Ishikawa (cell line): ENCODE data around the gene C1GALT1C1L.

ENCODE experiments used
- CEBPB ChIP-seq: IDR thresholded peaks from 2 replicates; pipeline ENCODE4 v1.6.1; 2012
- CREB1 ChIP-seq: IDR thresholded peaks from 2 replicates; pipeline ENCODE4 v1.6.1; 2012; ENCODE audit warnings: low read depth
- EGR1 ChIP-seq: IDR thresholded peaks from 2 replicates; pipeline ENCODE4 v1.6.1; 2012
- EP300 ChIP-seq: IDR thresholded peaks from 2 replicates; pipeline ENCODE4 v1.6.1; 2012; ENCODE audit warnings: borderline replicate concordance
- FOXM1 ChIP-seq: IDR thresholded peaks from 2 replicates; pipeline ENCODE4 v1.6.1; 2012; ENCODE audit warnings: low read depth, borderline replicate concordance
- NFIC ChIP-seq: IDR thresholded peaks from 2 replicates; pipeline ENCODE4 v1.6.1; 2012
- RAD21 ChIP-seq: IDR thresholded peaks from 2 replicates; pipeline ENCODE4 v1.6.1; 2012; ENCODE audit warnings: low read depth
- TAF1 ChIP-seq: IDR thresholded peaks from 2 replicates; pipeline ENCODE4 v1.6.1; 2012; ENCODE audit warnings: low read depth, mild to moderate bottlenecking
- TCF12 ChIP-seq: IDR thresholded peaks from 2 replicates; pipeline ENCODE4 v1.6.1; 2012; ENCODE audit warnings: low read depth
- TEAD4 ChIP-seq: IDR thresholded peaks from 2 replicates; pipeline ENCODE4 v1.6.1; 2012
- YY1 ChIP-seq: IDR thresholded peaks from 2 replicates; pipeline ENCODE4 v1.6.1; 2012; ENCODE audit warnings: low read depth
- ZBTB7A ChIP-seq: IDR thresholded peaks from 2 replicates; pipeline ENCODE4 v1.6.1; 2012; ENCODE audit warnings: low read depth
- TF ChIP-seq, protein P1 (sequence below): IDR thresholded peaks from 2 replicates; pipeline ENCODE4 v1.6.1; 2012
- TF ChIP-seq, protein P2 (sequence below): IDR thresholded peaks from 2 replicates; pipeline ENCODE4 v1.6.1; 2012
- TF ChIP-seq, protein P3 (sequence below): IDR thresholded peaks from 2 replicates; pipeline ENCODE4 v1.6.1; 2012; ENCODE audit warnings: low read depth, mild to moderate bottlenecking

The C1GALT1C1L gene

DNA sequence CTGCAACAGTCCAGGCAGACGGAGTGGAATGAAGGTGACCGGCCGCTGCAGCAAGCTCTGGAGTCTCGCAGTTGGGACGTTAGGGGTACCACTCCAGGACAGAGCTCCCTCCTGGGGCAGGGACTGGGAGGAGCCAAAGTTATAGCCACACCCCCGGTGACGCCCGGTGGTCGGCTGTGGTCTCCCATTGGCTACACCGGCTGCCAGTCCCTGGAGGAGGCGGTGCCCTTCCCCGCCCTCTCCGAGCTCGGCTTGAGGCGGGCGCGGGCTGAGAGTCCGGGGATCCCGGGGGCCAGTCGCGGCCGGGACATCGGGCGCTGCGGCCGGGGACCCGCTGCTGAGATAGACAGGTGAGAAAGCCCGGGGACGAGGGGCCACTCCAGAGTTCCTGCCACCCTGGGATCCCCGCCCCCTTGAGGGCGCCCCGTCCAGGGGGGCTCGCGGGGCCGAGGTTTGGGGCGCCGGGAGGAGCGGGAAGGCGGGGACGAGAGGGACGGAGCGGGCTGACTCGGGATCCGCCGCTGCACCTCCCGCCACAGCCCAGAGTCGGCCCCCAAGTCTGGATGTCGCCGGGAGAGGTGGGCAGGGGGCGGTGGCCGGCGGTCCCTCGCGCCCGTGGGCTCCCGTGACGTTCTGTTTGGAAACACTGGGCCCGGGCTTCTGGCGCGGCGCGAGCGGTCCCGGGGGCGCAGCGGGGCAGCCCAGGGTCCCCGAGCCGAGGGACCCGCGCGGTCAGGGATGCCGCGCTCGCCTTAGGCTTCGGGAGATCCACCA is 39.0 kb downstream of the C1GALT1C1L start, which contains the start of gene PLEKHH2:
Gene PLEKHH2, plus strand, starts transcription at position 231 of the 774 bp plus-strand sequence. CDS start 7,414 bp downstream, outside the sequence.
- TF ChIP-seq ZBTB7A (peak; percentile 83), TAF1 (peak; percentile 61), YY1 (no peak), CREB1 (no peak)

- TF ChIP-seq ZBTB7A (no peak), EGR1 (no peak), CEBPB (no peak), FOXM1 (no peak)
- TF ChIP-seq, protein P1, sequence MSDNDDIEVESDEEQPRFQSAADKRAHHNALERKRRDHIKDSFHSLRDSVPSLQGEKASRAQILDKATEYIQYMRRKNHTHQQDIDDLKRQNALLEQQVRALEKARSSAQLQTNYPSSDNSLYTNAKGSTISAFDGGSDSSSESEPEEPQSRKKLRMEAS: no peak
- TF ChIP-seq, protein P2, sequence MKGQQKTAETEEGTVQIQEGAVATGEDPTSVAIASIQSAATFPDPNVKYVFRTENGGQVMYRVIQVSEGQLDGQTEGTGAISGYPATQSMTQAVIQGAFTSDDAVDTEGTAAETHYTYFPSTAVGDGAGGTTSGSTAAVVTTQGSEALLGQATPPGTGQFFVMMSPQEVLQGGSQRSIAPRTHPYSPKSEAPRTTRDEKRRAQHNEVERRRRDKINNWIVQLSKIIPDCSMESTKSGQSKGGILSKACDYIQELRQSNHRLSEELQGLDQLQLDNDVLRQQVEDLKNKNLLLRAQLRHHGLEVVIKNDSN: no peak
Measured at GRCh38 chr2:43636621-43637020, 39.6 kb downstream of the C1GALT1C1L start.

DNA sequence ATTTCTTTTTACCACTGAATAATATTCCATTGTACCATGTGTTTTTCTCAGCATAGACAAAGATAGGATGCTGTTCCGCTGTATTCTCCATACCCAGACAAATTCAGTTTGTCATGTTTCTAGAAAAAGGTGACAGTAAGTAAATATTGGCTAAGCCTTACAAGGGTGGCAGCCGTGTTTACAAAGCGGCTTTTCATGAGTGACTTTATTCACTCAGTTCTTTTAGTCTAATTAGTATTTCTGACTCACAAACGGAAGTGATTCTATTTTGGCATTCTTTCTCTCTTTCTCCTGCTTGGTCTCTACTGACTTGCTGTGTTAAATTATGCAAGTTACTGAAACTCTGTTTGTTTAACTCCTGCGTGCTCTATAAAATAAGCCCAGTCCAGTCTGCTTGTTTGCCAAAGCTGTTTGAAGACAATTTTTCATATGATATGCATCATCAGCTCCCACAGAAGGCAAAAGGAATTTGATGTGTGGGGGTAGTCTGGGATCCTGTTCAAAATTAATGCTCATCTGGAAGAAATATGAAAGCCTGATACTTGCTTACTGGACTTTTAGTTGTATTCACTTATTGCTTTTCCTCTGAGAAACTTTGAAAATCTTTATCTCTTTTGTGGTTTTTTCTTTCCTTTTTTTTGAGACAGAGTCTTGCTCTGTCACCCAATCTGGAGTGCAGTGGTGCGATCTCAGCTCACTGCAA is 41.5 kb downstream of the C1GALT1C1L start:
- 0 out of 2 replicates have a peak, but pooled peaks have one; percentile 38 for TF ChIP-seq CEBPB
- no peak for TF ChIP-seq FOXM1
- TF ChIP-seq TCF12: no peak
- TF ChIP-seq ZBTB7A: no peak
- TF ChIP-seq YY1: no peak

DNA sequence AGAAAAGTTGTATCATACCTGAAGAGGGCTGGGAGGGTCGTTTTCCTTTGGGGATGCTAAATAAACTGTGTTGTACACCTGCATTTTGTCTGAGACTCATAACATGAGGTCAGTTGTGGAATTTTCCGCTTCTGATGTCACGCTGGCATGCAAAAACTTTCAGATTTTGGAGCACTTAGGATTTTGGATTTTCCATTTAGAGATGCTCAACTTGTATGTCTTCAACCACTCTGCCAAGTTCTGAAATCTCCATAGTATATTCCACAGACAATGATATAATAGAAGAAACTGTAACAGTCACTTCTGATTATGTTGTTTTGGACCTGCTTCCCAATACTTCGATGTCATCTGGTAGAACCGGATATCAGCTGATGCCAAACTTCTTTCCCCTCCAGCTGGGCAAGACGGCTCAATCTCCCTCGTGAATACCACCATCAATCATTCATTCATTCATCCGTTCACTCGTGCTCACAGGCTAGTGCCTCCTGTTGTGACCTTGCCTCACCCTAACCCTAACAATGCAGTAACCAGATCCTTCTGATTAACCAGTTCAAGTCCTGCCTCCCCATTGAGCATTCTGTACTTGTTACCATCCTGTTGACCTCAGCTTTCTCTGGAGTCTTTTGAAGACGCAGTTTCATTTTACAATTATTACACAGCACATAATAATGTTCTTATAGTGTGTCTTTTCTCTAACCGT is 44.5 kb downstream of the C1GALT1C1L start:
- TF ChIP-seq FOXM1: no peak
- peak; percentile 7; the same call in 1 of the 2 replicates for TF ChIP-seq EP300
- TF ChIP-seq, protein P3, sequence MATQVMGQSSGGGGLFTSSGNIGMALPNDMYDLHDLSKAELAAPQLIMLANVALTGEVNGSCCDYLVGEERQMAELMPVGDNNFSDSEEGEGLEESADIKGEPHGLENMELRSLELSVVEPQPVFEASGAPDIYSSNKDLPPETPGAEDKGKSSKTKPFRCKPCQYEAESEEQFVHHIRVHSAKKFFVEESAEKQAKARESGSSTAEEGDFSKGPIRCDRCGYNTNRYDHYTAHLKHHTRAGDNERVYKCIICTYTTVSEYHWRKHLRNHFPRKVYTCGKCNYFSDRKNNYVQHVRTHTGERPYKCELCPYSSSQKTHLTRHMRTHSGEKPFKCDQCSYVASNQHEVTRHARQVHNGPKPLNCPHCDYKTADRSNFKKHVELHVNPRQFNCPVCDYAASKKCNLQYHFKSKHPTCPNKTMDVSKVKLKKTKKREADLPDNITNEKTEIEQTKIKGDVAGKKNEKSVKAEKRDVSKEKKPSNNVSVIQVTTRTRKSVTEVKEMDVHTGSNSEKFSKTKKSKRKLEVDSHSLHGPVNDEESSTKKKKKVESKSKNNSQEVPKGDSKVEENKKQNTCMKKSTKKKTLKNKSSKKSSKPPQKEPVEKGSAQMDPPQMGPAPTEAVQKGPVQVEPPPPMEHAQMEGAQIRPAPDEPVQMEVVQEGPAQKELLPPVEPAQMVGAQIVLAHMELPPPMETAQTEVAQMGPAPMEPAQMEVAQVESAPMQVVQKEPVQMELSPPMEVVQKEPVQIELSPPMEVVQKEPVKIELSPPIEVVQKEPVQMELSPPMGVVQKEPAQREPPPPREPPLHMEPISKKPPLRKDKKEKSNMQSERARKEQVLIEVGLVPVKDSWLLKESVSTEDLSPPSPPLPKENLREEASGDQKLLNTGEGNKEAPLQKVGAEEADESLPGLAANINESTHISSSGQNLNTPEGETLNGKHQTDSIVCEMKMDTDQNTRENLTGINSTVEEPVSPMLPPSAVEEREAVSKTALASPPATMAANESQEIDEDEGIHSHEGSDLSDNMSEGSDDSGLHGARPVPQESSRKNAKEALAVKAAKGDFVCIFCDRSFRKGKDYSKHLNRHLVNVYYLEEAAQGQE: no peak
- no peak for TF ChIP-seq ZBTB7A
- no peak for TF ChIP-seq TEAD4
- 0 out of 2 replicates have a peak, but pooled peaks have one; percentile 8 for TF ChIP-seq TCF12
- TF ChIP-seq NFIC: 0 out of 2 replicates have a peak, but pooled peaks have one; percentile 20
- TF ChIP-seq RAD21: no peak
- TF ChIP-seq TAF1: no peak
- TF ChIP-seq, protein P1: no peak
- TF ChIP-seq, protein P2: no peak
- TF ChIP-seq CREB1: no peak
- TF ChIP-seq YY1: no peak
- no peak for TF ChIP-seq CEBPB
- no peak for TF ChIP-seq EGR1
